MM.1S (cell line): ENCODE measurements around the gene SLC39A8.

ENCODE experiments used
- DNase-seq: peaks from one replicate; pipeline ENCODE4 v3.0.0-alpha.2; 2015
- H2AFZ ChIP-seq: fragments of 300-600 bp; sonication (generic); 2 replicates; pipeline ENCODE4 v1.6.0; 2016; ENCODE audit warnings: antibody characterized with exemption, low read length
- H3F3A ChIP-seq: fragments of 300-600 bp; sonication (generic); 2 replicates; pipeline ENCODE4 v1.6.1; 2016; ENCODE audit warnings: mild to moderate bottlenecking, antibody characterized with exemption, low read length, moderate library complexity, mixed read lengths; ENCODE audit not compliant: insufficient read depth
- H3K27ac ChIP-seq: fragments of 300-600 bp; sonication (generic); 2 replicates; pipeline ENCODE4 v1.5.1; 2016; ENCODE audit warnings: mild to moderate bottlenecking, low read length
- H3K27me3 ChIP-seq: fragments of 300-600 bp; sonication (generic); replicated peaks from 2 replicates; pipeline ENCODE4 v1.6.0; 2016; ENCODE audit warnings: low read length; ENCODE audit not compliant: insufficient read depth
- H3K36me3 ChIP-seq: fragments of 300-600 bp; sonication (generic); replicated peaks from 2 replicates; pipeline ENCODE4 v1.6.1; 2016; ENCODE audit warnings: mild to moderate bottlenecking, low read length, mixed read lengths; ENCODE audit not compliant: insufficient read depth
- H3K4me1 ChIP-seq: fragments of 300-600 bp; sonication (generic); 2 replicates; pipeline ENCODE4 v1.6.1; 2016; ENCODE audit warnings: low read length, mixed read lengths
- H3K4me2 ChIP-seq: fragments of 300-600 bp; sonication (generic); 2 replicates; pipeline ENCODE4 v1.6.0; 2016; ENCODE audit warnings: low read depth, low read length
- H3K4me3 ChIP-seq: fragments of 300-600 bp; sonication (generic); 2 replicates; pipeline ENCODE4 v1.5.1; 2016; ENCODE audit warnings: low read length, mixed read lengths
- H3K79me2 ChIP-seq: fragments of 300-600 bp; sonication (generic); 2 replicates; pipeline ENCODE4 v1.6.1; 2016; ENCODE audit warnings: mixed run types, low read length, mixed read lengths
- H3K9ac ChIP-seq: fragments of 300-600 bp; sonication (generic); 2 replicates; pipeline ENCODE4 v1.6.1; 2016; ENCODE audit warnings: low read length, mixed read lengths
- H3K9me2 ChIP-seq: fragments of 300-600 bp; sonication (generic); replicated peaks from 2 replicates; pipeline ENCODE4 v1.6.1; 2016; ENCODE audit warnings: mild to moderate bottlenecking, low read length, mixed read lengths; ENCODE audit not compliant: insufficient read depth
- H3K9me3 ChIP-seq: fragments of 300-600 bp; sonication (generic); replicated peaks from 2 replicates; pipeline ENCODE4 v1.6.1; 2016; ENCODE audit warnings: mild to moderate bottlenecking, low read length, mixed read lengths; ENCODE audit not compliant: insufficient read depth
- H4K20me1 ChIP-seq: fragments of 300-600 bp; sonication (generic); 2 replicates; pipeline ENCODE4 v1.6.1; 2016; ENCODE audit warnings: mild to moderate bottlenecking, low read length, moderate library complexity, mixed read lengths; ENCODE audit not compliant: insufficient read depth
- CTCF ChIP-seq: fragments of 300-600 bp; sonication (generic); IDR thresholded peaks from 2 replicates; pipeline ENCODE4 v1.5.1; 2016; ENCODE audit warnings: antibody characterized with exemption, low read length, mixed read lengths
- EZH2 ChIP-seq: fragments of 300-600 bp; sonication (generic); optimal IDR thresholded peaks from 2 replicates; pipeline ENCODE3; 2017; ENCODE audit warnings: low read depth, mild to moderate bottlenecking, antibody characterized with exemption, low read length, mixed read lengths
- EZH2phosphoT487 ChIP-seq: fragments of 300-600 bp; sonication (generic); IDR thresholded peaks from 2 replicates; pipeline ENCODE4 v1.6.1; 2018; ENCODE audit warnings: antibody characterized with exemption, low read length

Gene SLC39A8

GRCh38 chr4:102326951-102327350 lies 18.3 kb downstream of the SLC39A8 start:
- no peaks in the 10 kb centered on the region for H4K20me1 ChIP-seq

GRCh38 chr4:102324730-102325129 lies 20.6 kb downstream of the SLC39A8 start:
- DNase-seq = no peak
- Histone ChIP-seq H3K9me2 (no peaks in the 10 kb centered on the region), H3K4me3 (no peak overlapping the region), H3K9me3 (no peaks in the 10 kb centered on the region), H4K20me1 (no peaks in the 10 kb centered on the region), H3K79me2 (peaks cover 36% of the 10 kb centered on the region), H2AFZ (no peak overlapping the region), H3F3A (no peaks in the 10 kb centered on the region), H3K36me3 (no peaks in the 10 kb centered on the region), H3K4me1 (peaks cover 7% of the 10 kb centered on the region), H3K27ac (no peak overlapping the region), H3K9ac (no peak overlapping the region), H3K27me3 (no peaks in the 10 kb centered on the region), H3K4me2 (no peak overlapping the region)
- TF ChIP-seq CTCF (no peak), EZH2phosphoT487 (no peak), EZH2 (no peak)

More at GRCh38 chr4:102326951-102327350, 18.3 kb downstream of the SLC39A8 start:
- Histone ChIP-seq H3K9me3 (no peaks in the 10 kb centered on the region), H2AFZ (no peak overlapping the region), H3K27ac (no peak overlapping the region), H3K4me3 (no peak overlapping the region), H3K9me2 (no peaks in the 10 kb centered on the region), H3K4me2 (no peak overlapping the region), H3K79me2 (peaks cover 39% of the 10 kb centered on the region), H3K9ac (no peak overlapping the region), H3F3A (no peaks in the 10 kb centered on the region), H3K4me1 (peaks cover 7% of the 10 kb centered on the region), H3K36me3 (no peaks in the 10 kb centered on the region), H3K27me3 (no peaks in the 10 kb centered on the region)
- no peak for TF ChIP-seq CTCF
- no peak for TF ChIP-seq EZH2
- no peak for TF ChIP-seq EZH2phosphoT487
- DNase-seq = no peak

- no peak overlapping the region for H3K27ac ChIP-seq
- no peaks in the 10 kb centered on the region for H3K36me3 ChIP-seq
- H3K27me3 ChIP-seq = no peaks in the 10 kb centered on the region
- no peak overlapping the region for H3K9ac ChIP-seq
- no peaks in the 10 kb centered on the region for H3K9me3 ChIP-seq
- peaks cover 7% of the 10 kb centered on the region for H3K4me1 ChIP-seq
- H2AFZ ChIP-seq = no peak overlapping the region
- TF ChIP-seq CTCF (no peak), EZH2phosphoT487 (no peak), EZH2 (no peak)
- no peaks in the 10 kb centered on the region for H3F3A ChIP-seq
- no peak for DNase-seq
- peaks cover 31% of the 10 kb centered on the region for H3K79me2 ChIP-seq
- H3K4me2 ChIP-seq = no peak overlapping the region
- no peak overlapping the region for H3K4me3 ChIP-seq
- H3K9me2 ChIP-seq = no peaks in the 10 kb centered on the region
- H4K20me1 ChIP-seq = no peaks in the 10 kb centered on the region
Observed at GRCh38 chr4:102322736-102323135, 22.5 kb downstream of the SLC39A8 start.
